ENCODE data around the gene SUSD6. TPM values are rescaled to one million over a fixed set of nuclear protein-coding genes. Genes with fewer than 3 reads are reported as not detected.
"Not testable (repeated sequence)": the region's sequence is repeated elsewhere in the genome, so short reads cannot be mapped to it uniquely, and the experiment has no call there.

SUSD6 gene
- total RNA-seq, 1 donor: 63.2 TPM

DNA sequence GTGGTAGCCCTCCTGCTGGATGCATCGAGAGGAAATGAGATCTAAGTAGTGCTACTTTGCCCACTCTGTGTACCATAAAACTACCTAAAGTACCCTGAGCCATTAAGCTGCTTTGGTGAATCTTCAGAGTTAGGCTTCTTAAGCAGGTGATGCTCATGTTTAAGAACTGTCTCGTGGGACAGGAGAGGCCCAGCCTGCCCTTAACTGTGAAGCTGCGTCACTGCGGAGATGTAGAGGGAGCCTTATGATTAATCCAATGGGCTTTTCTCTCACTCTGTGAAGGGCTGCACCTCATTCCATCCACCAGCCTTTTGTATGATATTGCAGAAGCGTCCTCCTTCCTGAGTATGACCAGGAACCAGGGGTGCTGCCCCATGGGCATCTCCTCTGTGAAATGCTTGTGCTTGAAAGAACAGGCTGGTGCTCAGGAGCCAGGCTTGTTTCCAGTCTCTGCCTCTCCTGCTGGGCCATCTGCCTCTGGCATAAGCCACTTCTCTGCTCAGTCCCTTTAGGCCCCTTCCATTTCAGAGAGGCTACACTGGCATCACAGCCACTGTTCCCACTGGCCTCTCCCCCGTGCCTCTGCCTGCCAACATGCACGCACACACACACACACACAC is 30.0 kb upstream of the SUSD6 start:
- Histone ChIP-seq H3K27me3 (ENCODE audit: insufficient read depth, low read length) (peaks cover 8% of the 10 kb centered on the region), H3K9me3 (ENCODE audit: low read depth, low read length) (no peaks in the 10 kb centered on the region), H3K4me3 (ENCODE audit: low read length) (no peak overlapping the region), H3K4me1 (ENCODE audit: insufficient read depth, low read length) (no peaks in the 10 kb centered on the region)

DNA sequence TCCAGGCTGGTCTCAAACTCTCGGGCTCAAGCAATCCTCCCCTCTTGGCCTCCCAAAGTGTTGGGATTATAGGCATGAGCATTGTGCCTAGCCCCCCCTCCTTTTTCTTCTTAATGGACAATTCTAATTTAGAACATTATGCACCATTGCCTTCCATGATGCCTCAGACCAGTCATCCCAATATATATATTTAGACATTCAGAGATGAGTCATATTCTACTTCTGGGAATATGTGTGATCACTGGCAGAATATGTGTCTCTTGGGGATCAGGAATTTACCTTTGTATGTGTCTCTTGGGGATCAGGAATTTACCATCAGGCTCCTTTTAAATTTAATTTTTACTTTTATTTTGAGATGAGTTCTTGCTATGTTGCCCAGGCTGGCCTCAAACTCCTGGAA is 29.2 kb upstream of the SUSD6 start:
- no peaks in the 10 kb centered on the region for H3K9me3 ChIP-seq (ENCODE audit: low read depth, low read length)
- H3K27me3 ChIP-seq (ENCODE audit: insufficient read depth, low read length): no peaks in the 10 kb centered on the region
- H3K4me3 ChIP-seq (ENCODE audit: low read length): no peak overlapping the region
- H3K4me1 ChIP-seq (ENCODE audit: insufficient read depth, low read length): no peaks in the 10 kb centered on the region

- Histone ChIP-seq H3K4me1 (ENCODE audit: insufficient read depth, low read length) (no peaks in the 10 kb centered on the region), H3K27me3 (ENCODE audit: insufficient read depth, low read length) (no peaks in the 10 kb centered on the region), H3K9me3 (ENCODE audit: low read depth, low read length) (no peaks in the 10 kb centered on the region), H3K4me3 (ENCODE audit: low read length) (no peak overlapping the region)
These were observed 28.6 kb upstream of the SUSD6 start for GRCh38 chr14:69582829-69583228.

GRCh38 chr14:69584389-69584788 is 27.0 kb upstream of the SUSD6 start:
- Histone ChIP-seq H3K4me1 (ENCODE audit: insufficient read depth, low read length) (no peaks in the 10 kb centered on the region), H3K4me3 (ENCODE audit: low read length) (no peak overlapping the region), H3K9me3 (ENCODE audit: low read depth, low read length) (no peaks in the 10 kb centered on the region), H3K27me3 (ENCODE audit: insufficient read depth, low read length) (no peaks in the 10 kb centered on the region)

- Histone ChIP-seq H3K27me3 (ENCODE audit: insufficient read depth, low read length) (no peaks in the 10 kb centered on the region), H3K9me3 (ENCODE audit: low read depth, low read length) (no peaks in the 10 kb centered on the region), H3K4me1 (ENCODE audit: insufficient read depth, low read length) (no peaks in the 10 kb centered on the region), H3K4me3 (ENCODE audit: low read length) (no peak overlapping the region)
These were observed 25.0 kb upstream of the SUSD6 start for GRCh38 chr14:69586404-69586803.

- Histone ChIP-seq H3K4me1 (ENCODE audit: insufficient read depth, low read length) (no peaks in the 10 kb centered on the region), H3K27me3 (ENCODE audit: insufficient read depth, low read length) (no peaks in the 10 kb centered on the region), H3K4me3 (ENCODE audit: low read length) (no peak overlapping the region), H3K9me3 (ENCODE audit: low read depth, low read length) (no peaks in the 10 kb centered on the region)
These were observed 24.0 kb upstream of the SUSD6 start for GRCh38 chr14:69587389-69587788.

DNA sequence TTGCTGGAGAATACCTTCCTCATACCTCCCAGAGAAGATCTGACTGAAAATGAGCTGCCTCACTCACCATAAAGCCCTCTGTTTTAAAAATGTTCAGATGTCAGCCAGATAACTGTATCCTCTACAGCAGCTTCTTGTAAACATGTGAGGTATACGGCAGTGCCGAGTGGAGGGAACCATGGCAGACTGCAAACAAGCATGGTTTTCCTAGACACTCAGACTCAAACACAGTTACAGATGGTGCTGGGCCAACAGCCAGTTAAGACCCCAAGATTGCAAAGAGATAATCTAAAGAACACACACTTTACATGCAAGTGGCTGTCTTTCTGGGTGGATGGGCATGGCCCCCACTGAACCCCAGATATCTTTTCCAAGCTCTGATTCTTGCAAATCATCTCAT is 20.1 kb upstream of the SUSD6 start:
- no peaks in the 10 kb centered on the region for H3K27me3 ChIP-seq (ENCODE audit: insufficient read depth, low read length)

GRCh38 chr14:69593018-69593677 is 18.2 kb upstream of the SUSD6 start:
- no peak overlapping the region for H3K4me3 ChIP-seq (ENCODE audit: low read length)
- no peaks in the 10 kb centered on the region for H3K4me1 ChIP-seq (ENCODE audit: insufficient read depth, low read length)
- no peaks in the 10 kb centered on the region for H3K27me3 ChIP-seq (ENCODE audit: insufficient read depth, low read length)
- H3K9me3 ChIP-seq (ENCODE audit: low read depth, low read length): no peaks in the 10 kb centered on the region

More for the DNA sequence above, 20.1 kb upstream of the SUSD6 start:
- Histone ChIP-seq H3K9me3 (ENCODE audit: low read depth, low read length) (no peaks in the 10 kb centered on the region), H3K4me1 (ENCODE audit: insufficient read depth, low read length) (no peaks in the 10 kb centered on the region), H3K4me3 (ENCODE audit: low read length) (no peak overlapping the region)

- Histone ChIP-seq H3K9me3 (ENCODE audit: low read depth, low read length) (no peaks in the 10 kb centered on the region), H3K27me3 (ENCODE audit: insufficient read depth, low read length) (no peaks in the 10 kb centered on the region), H3K4me1 (ENCODE audit: insufficient read depth, low read length) (no peaks in the 10 kb centered on the region), H3K4me3 (ENCODE audit: low read length) (no peak overlapping the region)
These were observed 16.6 kb upstream of the SUSD6 start for GRCh38 chr14:69594846-69595245.

DNA sequence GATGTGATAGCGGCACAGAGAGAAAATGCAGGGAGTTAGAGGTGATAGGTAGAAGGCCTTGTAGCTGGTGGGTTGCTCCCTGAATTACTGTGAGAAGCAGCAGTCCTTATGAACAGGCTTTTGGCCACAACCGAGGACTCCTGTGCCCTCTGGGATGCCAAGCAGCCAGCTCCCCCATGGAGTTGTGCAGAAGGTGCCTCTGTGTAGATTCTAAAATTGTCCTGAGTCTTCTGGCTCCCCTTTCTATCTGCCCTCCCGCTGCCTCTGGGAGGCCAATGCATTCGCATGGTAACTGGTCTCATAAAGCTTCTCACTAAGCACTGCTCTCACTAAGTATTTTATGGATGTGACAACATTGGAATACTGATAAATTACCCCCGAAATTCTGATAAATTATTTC is 16.1 kb upstream of the SUSD6 start:
- no peaks in the 10 kb centered on the region for H3K27me3 ChIP-seq (ENCODE audit: insufficient read depth, low read length)
- no peaks in the 10 kb centered on the region for H3K9me3 ChIP-seq (ENCODE audit: low read depth, low read length)
- H3K4me3 ChIP-seq (ENCODE audit: low read length): no peak overlapping the region
- H3K4me1 ChIP-seq (ENCODE audit: insufficient read depth, low read length): no peaks in the 10 kb centered on the region

DNA sequence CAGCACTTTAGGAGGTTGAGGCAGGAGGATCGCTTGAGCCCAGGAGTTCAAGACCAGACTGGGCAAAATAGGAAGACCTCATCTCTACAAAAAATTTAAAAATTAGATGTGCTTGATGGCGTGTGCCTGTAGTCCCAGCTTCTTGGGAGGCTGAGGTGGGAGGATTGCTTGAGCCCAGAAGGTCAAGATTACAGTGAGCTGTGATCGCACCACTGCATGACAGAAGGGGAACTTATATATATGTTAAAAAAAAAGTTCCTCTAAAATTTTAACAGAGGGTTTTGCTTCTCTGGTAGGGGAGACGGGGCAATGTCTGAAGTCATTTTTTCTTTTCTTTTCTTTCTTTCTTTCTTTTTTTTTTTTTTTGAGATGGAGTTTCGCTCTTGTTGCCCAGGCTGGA is 12.0 kb upstream of the SUSD6 start:
- not testable (repeated sequence) for H3K4me3 ChIP-seq (ENCODE audit: low read length); H3K27me3 ChIP-seq (ENCODE audit: insufficient read depth, low read length); H3K4me1 ChIP-seq (ENCODE audit: insufficient read depth, low read length); H3K9me3 ChIP-seq (ENCODE audit: low read depth, low read length)

GRCh38 chr14:69600304-69600891 is 11.0 kb upstream of the SUSD6 start:
- no peaks in the 10 kb centered on the region for H3K27me3 ChIP-seq (ENCODE audit: insufficient read depth, low read length)
- no peaks in the 10 kb centered on the region for H3K9me3 ChIP-seq (ENCODE audit: low read depth, low read length)
- no peak overlapping the region for H3K4me3 ChIP-seq (ENCODE audit: low read length)
- H3K4me1 ChIP-seq (ENCODE audit: insufficient read depth, low read length): no peaks in the 10 kb centered on the region

DNA sequence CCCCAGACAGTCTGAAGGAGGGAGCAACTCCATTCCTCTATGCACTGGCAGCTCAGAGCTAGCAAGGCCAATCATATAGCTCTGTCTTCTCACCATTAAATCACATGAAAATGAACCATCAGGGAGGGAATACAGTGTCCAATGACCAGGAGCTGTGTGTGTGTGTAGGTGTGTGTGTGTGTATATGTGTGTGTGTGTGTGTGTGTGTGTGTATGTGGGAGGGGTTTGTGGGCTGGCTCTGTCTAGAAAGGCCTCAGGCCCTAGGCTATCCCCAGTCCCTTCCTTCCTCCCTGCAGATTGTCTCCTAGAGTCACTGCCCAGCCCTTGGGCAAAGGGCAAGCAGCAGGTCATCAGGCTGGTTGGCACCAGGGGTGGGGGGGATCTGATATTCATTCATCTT is 5.7 kb upstream of the SUSD6 start:
- Histone ChIP-seq H3K27me3 (ENCODE audit: insufficient read depth, low read length) (no peaks in the 10 kb centered on the region), H3K4me1 (ENCODE audit: insufficient read depth, low read length) (peaks cover 6% of the 10 kb centered on the region), H3K9me3 (ENCODE audit: low read depth, low read length) (no peaks in the 10 kb centered on the region), H3K4me3 (ENCODE audit: low read length) (no peak overlapping the region)

DNA sequence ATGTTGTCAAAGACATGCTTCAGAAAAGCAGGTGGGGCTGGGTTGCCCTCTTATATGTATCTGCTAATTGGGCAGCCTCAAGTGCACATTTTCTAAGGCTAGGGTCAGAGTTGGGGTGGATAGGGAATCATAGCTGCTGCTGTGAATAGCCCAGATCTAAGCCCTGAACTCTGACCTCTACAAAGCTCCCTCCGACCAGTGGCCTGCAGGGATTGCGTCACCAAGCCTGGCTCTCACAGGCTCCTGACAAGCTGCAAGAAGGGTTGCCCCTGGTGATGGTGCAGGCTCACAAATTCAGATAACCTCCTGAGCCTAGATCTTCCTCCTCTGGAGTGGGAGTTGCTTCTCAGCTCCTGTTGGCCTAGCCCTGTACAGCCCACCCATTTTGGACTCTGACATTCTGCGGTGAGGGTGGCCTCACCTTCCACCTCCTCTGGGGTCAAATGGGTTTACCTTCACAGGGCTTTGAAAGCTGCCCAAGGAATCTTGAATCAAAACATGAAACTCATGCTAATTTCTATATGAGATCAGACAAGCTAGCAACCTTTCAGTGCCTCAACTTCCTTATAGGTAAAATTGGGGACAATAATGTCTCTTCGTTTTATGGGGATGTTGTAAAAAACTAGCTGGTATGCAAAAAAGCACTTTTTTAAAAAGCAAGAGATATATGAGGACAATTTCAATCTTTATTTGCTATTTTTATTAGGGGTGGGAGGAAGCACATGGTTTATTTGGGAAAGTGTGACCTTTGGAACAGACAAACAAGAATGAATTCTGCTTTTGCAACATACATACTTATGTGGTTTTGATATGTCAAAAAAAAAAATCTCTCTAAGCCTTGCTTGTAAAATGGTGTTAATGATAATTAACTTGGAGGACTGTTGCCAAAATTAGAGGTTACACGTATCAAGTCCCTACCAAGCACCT is 4.9 kb upstream of the SUSD6 start:
- Histone ChIP-seq H3K9me3 (ENCODE audit: low read depth, low read length) (no peaks in the 10 kb centered on the region), H3K4me1 (ENCODE audit: insufficient read depth, low read length) (peaks cover 11% of the 10 kb centered on the region), H3K4me3 (ENCODE audit: low read length) (no peak overlapping the region), H3K27me3 (ENCODE audit: insufficient read depth, low read length) (no peaks in the 10 kb centered on the region)
